HEK293 (cell line): ENCODE results near the gene IL1RN.

Experiments
- KLF7 ChIP-seq: fragments of 450-650 bp; formaldehyde crosslinking; IDR thresholded peaks from 2 replicates; pipeline ENCODE4 v1.5.1; 2016; ENCODE audit warnings: missing biosample characterization, missing genetic modification characterization, borderline replicate concordance
- MYNN ChIP-seq: fragments of 450-650 bp; formaldehyde crosslinking; IDR thresholded peaks from 2 replicates; pipeline ENCODE4 v1.5.1; 2016; ENCODE audit warnings: missing biosample characterization, missing genetic modification characterization, borderline replicate concordance
- YY1 ChIP-seq: fragments of 450-650 bp; formaldehyde crosslinking; IDR thresholded peaks from 2 replicates; pipeline ENCODE4 v1.5.1; 2018; ENCODE audit warnings: missing biosample characterization, missing genetic modification characterization
- ZBTB8A ChIP-seq: fragments of 450-650 bp; formaldehyde crosslinking; IDR thresholded peaks from 2 replicates; pipeline ENCODE4 v1.5.1; 2016; ENCODE audit warnings: missing biosample characterization, missing genetic modification characterization
- ZNF138 ChIP-seq: fragments of 450-650 bp; formaldehyde crosslinking; IDR thresholded peaks from 2 replicates; pipeline ENCODE4 v1.5.1; 2016; ENCODE audit warnings: missing biosample characterization, missing genetic modification characterization, borderline replicate concordance
- ZNF140 ChIP-seq: fragments of 450-650 bp; formaldehyde crosslinking; IDR thresholded peaks from 2 replicates; pipeline ENCODE4 v1.5.1; 2016; ENCODE audit warnings: missing biosample characterization, missing genetic modification characterization
- ZNF175 ChIP-seq: fragments of 450-650 bp; formaldehyde crosslinking; IDR thresholded peaks from 2 replicates; pipeline ENCODE4 v1.5.1; 2016; ENCODE audit warnings: missing biosample characterization, missing genetic modification characterization
- ZNF843 ChIP-seq: fragments of 450-650 bp; formaldehyde crosslinking; IDR thresholded peaks from 2 replicates; pipeline ENCODE4 v1.5.1; 2016; ENCODE audit warnings: missing biosample characterization, missing genetic modification characterization
- TF ChIP-seq, protein P1 (sequence below): fragments of 450-650 bp; formaldehyde crosslinking; IDR thresholded peaks from 2 replicates; pipeline ENCODE4 v1.5.1; 2016; ENCODE audit warnings: missing biosample characterization, missing genetic modification characterization
- TF ChIP-seq, protein P2 (sequence below): fragments of 450-650 bp; formaldehyde crosslinking; IDR thresholded peaks from 2 replicates; pipeline ENCODE4 v1.5.1; 2016; ENCODE audit warnings: missing biosample characterization, missing genetic modification characterization, borderline replicate concordance
- TF ChIP-seq, protein P3 (sequence below): fragments of 450-650 bp; formaldehyde crosslinking; IDR thresholded peaks from 2 replicates; pipeline ENCODE4 v1.5.1; 2017; ENCODE audit warnings: missing biosample characterization, missing genetic modification characterization
- TF ChIP-seq, protein P4 (sequence below): fragments of 450-650 bp; formaldehyde crosslinking; IDR thresholded peaks from 2 replicates; pipeline ENCODE4 v1.5.0; 2017; ENCODE audit warnings: missing biosample characterization, missing genetic modification characterization, borderline replicate concordance
- TF ChIP-seq, protein P5 (sequence below): fragments of 450-650 bp; formaldehyde crosslinking; IDR thresholded peaks from 2 replicates; pipeline ENCODE4; 2016; ENCODE audit warnings: missing biosample characterization, missing genetic modification characterization
- TF ChIP-seq, protein P6 (sequence below): fragments of 450-650 bp; formaldehyde crosslinking; IDR thresholded peaks from 2 replicates; pipeline ENCODE4 v1.5.1; 2016; ENCODE audit warnings: missing biosample characterization, missing genetic modification characterization

DNA sequence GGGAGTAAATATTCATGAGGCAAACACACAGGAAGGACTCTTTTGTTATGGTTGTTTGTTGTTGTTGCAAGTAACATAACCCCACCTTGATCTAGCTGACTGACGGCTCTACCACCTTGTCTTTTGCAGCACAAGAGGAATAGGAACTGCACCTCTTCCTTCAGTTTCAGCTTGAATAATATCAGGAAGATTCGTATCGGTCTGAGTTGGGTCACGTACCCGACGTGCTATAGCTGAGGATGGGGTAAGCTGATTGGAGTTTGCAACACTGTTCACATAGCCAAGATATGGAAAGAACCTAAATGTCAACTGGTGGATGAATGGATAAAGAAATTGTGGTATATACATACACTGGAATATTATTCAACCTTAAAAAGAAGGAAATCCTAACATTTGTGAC lies 14.5 kb upstream of the IL1RN start:
- TF ChIP-seq, protein P1, sequence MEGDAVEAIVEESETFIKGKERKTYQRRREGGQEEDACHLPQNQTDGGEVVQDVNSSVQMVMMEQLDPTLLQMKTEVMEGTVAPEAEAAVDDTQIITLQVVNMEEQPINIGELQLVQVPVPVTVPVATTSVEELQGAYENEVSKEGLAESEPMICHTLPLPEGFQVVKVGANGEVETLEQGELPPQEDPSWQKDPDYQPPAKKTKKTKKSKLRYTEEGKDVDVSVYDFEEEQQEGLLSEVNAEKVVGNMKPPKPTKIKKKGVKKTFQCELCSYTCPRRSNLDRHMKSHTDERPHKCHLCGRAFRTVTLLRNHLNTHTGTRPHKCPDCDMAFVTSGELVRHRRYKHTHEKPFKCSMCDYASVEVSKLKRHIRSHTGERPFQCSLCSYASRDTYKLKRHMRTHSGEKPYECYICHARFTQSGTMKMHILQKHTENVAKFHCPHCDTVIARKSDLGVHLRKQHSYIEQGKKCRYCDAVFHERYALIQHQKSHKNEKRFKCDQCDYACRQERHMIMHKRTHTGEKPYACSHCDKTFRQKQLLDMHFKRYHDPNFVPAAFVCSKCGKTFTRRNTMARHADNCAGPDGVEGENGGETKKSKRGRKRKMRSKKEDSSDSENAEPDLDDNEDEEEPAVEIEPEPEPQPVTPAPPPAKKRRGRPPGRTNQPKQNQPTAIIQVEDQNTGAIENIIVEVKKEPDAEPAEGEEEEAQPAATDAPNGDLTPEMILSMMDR = no peak
- TF ChIP-seq MYNN (tag by site-specific recombination) (no peak), ZNF175 (tag by site-specific recombination) (no peak), ZNF140 (no peak), YY1 (tag by site-specific recombination) (no peak), ZNF843 (tag by site-specific recombination) (no peak), ZNF138 (tag by site-specific recombination) (no peak), KLF7 (no peak), ZBTB8A (tag by site-specific recombination) (no peak)
- TF ChIP-seq, protein P2, sequence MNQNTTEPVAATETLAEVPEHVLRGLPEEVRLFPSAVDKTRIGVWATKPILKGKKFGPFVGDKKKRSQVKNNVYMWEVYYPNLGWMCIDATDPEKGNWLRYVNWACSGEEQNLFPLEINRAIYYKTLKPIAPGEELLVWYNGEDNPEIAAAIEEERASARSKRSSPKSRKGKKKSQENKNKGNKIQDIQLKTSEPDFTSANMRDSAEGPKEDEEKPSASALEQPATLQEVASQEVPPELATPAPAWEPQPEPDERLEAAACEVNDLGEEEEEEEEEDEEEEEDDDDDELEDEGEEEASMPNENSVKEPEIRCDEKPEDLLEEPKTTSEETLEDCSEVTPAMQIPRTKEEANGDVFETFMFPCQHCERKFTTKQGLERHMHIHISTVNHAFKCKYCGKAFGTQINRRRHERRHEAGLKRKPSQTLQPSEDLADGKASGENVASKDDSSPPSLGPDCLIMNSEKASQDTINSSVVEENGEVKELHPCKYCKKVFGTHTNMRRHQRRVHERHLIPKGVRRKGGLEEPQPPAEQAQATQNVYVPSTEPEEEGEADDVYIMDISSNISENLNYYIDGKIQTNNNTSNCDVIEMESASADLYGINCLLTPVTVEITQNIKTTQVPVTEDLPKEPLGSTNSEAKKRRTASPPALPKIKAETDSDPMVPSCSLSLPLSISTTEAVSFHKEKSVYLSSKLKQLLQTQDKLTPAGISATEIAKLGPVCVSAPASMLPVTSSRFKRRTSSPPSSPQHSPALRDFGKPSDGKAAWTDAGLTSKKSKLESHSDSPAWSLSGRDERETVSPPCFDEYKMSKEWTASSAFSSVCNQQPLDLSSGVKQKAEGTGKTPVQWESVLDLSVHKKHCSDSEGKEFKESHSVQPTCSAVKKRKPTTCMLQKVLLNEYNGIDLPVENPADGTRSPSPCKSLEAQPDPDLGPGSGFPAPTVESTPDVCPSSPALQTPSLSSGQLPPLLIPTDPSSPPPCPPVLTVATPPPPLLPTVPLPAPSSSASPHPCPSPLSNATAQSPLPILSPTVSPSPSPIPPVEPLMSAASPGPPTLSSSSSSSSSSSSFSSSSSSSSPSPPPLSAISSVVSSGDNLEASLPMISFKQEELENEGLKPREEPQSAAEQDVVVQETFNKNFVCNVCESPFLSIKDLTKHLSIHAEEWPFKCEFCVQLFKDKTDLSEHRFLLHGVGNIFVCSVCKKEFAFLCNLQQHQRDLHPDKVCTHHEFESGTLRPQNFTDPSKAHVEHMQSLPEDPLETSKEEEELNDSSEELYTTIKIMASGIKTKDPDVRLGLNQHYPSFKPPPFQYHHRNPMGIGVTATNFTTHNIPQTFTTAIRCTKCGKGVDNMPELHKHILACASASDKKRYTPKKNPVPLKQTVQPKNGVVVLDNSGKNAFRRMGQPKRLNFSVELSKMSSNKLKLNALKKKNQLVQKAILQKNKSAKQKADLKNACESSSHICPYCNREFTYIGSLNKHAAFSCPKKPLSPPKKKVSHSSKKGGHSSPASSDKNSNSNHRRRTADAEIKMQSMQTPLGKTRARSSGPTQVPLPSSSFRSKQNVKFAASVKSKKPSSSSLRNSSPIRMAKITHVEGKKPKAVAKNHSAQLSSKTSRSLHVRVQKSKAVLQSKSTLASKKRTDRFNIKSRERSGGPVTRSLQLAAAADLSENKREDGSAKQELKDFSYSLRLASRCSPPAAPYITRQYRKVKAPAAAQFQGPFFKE (tag by site-specific recombination) = no peak
- TF ChIP-seq, protein P3, sequence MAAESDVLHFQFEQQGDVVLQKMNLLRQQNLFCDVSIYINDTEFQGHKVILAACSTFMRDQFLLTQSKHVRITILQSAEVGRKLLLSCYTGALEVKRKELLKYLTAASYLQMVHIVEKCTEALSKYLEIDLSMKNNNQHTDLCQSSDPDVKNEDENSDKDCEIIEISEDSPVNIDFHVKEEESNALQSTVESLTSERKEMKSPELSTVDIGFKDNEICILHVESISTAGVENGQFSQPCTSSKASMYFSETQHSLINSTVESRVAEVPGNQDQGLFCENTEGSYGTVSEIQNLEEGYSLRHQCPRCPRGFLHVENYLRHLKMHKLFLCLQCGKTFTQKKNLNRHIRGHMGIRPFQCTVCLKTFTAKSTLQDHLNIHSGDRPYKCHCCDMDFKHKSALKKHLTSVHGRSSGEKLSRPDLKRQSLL = no peak
- TF ChIP-seq, protein P4, sequence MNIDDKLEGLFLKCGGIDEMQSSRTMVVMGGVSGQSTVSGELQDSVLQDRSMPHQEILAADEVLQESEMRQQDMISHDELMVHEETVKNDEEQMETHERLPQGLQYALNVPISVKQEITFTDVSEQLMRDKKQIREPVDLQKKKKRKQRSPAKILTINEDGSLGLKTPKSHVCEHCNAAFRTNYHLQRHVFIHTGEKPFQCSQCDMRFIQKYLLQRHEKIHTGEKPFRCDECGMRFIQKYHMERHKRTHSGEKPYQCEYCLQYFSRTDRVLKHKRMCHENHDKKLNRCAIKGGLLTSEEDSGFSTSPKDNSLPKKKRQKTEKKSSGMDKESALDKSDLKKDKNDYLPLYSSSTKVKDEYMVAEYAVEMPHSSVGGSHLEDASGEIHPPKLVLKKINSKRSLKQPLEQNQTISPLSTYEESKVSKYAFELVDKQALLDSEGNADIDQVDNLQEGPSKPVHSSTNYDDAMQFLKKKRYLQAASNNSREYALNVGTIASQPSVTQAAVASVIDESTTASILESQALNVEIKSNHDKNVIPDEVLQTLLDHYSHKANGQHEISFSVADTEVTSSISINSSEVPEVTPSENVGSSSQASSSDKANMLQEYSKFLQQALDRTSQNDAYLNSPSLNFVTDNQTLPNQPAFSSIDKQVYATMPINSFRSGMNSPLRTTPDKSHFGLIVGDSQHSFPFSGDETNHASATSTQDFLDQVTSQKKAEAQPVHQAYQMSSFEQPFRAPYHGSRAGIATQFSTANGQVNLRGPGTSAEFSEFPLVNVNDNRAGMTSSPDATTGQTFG (tag by site-specific recombination) = no peak
- TF ChIP-seq, protein P5, sequence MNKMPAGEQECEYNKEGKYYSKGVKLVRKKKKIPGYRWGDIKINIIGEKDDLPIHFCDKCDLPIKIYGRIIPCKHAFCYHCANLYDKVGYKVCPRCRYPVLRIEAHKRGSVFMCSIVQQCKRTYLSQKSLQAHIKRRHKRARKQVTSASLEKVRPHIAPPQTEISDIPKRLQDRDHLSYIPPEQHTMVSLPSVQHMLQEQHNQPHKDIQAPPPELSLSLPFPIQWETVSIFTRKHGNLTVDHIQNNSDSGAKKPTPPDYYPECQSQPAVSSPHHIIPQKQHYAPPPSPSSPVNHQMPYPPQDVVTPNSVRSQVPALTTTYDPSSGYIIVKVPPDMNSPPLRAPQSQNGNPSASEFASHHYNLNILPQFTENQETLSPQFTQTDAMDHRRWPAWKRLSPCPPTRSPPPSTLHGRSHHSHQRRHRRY (tag by site-specific recombination) = no peak
- TF ChIP-seq, protein P6, sequence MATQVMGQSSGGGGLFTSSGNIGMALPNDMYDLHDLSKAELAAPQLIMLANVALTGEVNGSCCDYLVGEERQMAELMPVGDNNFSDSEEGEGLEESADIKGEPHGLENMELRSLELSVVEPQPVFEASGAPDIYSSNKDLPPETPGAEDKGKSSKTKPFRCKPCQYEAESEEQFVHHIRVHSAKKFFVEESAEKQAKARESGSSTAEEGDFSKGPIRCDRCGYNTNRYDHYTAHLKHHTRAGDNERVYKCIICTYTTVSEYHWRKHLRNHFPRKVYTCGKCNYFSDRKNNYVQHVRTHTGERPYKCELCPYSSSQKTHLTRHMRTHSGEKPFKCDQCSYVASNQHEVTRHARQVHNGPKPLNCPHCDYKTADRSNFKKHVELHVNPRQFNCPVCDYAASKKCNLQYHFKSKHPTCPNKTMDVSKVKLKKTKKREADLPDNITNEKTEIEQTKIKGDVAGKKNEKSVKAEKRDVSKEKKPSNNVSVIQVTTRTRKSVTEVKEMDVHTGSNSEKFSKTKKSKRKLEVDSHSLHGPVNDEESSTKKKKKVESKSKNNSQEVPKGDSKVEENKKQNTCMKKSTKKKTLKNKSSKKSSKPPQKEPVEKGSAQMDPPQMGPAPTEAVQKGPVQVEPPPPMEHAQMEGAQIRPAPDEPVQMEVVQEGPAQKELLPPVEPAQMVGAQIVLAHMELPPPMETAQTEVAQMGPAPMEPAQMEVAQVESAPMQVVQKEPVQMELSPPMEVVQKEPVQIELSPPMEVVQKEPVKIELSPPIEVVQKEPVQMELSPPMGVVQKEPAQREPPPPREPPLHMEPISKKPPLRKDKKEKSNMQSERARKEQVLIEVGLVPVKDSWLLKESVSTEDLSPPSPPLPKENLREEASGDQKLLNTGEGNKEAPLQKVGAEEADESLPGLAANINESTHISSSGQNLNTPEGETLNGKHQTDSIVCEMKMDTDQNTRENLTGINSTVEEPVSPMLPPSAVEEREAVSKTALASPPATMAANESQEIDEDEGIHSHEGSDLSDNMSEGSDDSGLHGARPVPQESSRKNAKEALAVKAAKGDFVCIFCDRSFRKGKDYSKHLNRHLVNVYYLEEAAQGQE (tag by site-specific recombination) = no peak
